Measurements from ENCODE around the gene GCNT3.

GRCh38 chr15:59591356-59591755, 20.2 kb upstream of the GCNT3 start:
- TF ChIP-seq ZNF274 (IDR thresholded peaks at IDR 0.05; ENCODE audit: low read depth, low read length) = no peak
- no peak for TF ChIP-seq SUZ12 (IDR thresholded peaks at IDR 0.05; ENCODE audit: extremely low read depth, insufficient read depth, insufficient read length)

All from NT2/D1 (cell line).